IMR-90 (cell line): ENCODE measurements around the gene SVEP1. TPM values are rescaled to one million over a fixed set of nuclear protein-coding genes. Genes with fewer than 3 reads are reported as not detected.

Experiments used
- ATAC-seq: fragments of 200-7000 bp; cut with Tn5 transposase; 2 replicates; pipeline ENCODE4 v1.9.1; 2020; ENCODE audit warnings: low read depth, mild to moderate bottlenecking, moderate library complexity
- BruUV-seq: library from RNA; stranded (reverse); fragments of 400-500 nt; replicated peaks from 2 replicates; lab custom pipeline; 2021; lab: Mats Ljungman, UMichigan
- CTCF ChIA-PET: fragments of 300-600 bp; formaldehyde crosslinking; extraction: SDS; loops from one replicate; lab custom pipeline; 2021; ENCODE audit warnings: antibody characterized with exemption; lab: Yijun Ruan, JAX
- POLR2A ChIA-PET: fragments of 300-600 bp; sonication (Branson Sonifier 250); formaldehyde crosslinking; loops from one replicate; lab custom pipeline; 2022; ENCODE audit warnings: antibody characterized with exemption; ENCODE audit not compliant: unreplicated experiment; lab: Charles Lee
- DNase-seq: peaks from one replicate; pipeline ENCODE4 v3.0.0; 2013
- H2AFZ ChIP-seq: replicated peaks from 2 replicates; pipeline ENCODE3; 2013; ENCODE audit warnings: low read length, mild to moderate bottlenecking; ENCODE audit not compliant: poor library complexity
- H2AK5ac ChIP-seq: 2 replicates; pipeline ENCODE4 v1.6.1; 2013; ENCODE audit warnings: low read depth, low read length, inconsistent platforms
- H2AK9ac ChIP-seq: replicated peaks from 2 replicates; pipeline ENCODE3; 2013; ENCODE audit warnings: mild to moderate bottlenecking, low read depth, low read length, moderate library complexity; ENCODE audit not compliant: poor library complexity
- H2BK120ac ChIP-seq: 2 replicates; pipeline ENCODE4 v1.6.1; 2013; ENCODE audit warnings: low read depth, low read length, inconsistent platforms
- H2BK15ac ChIP-seq: 3 replicates; pipeline ENCODE4 v1.6.1; 2013; ENCODE audit warnings: low read depth, low read length, inconsistent platforms
- H2BK20ac ChIP-seq: 2 replicates; pipeline ENCODE4 v1.6.1; 2013; ENCODE audit warnings: low read depth, mild to moderate bottlenecking, inconsistent platforms, low read length, moderate library complexity
- H2BK5ac ChIP-seq: 2 replicates; pipeline ENCODE4 v1.6.1; 2013; ENCODE audit warnings: mild to moderate bottlenecking, low read depth, low read length, inconsistent platforms; ENCODE audit not compliant: poor library complexity, severe bottlenecking
- H3K14ac ChIP-seq: replicated peaks from 2 replicates; pipeline ENCODE4 v1.6.1; 2013; ENCODE audit warnings: low read depth, low read length, inconsistent platforms
- H3K18ac ChIP-seq: 2 replicates; pipeline ENCODE4 v1.6.1; 2013; ENCODE audit warnings: low read depth, low read length, control low read depth
- H3K23ac ChIP-seq: 2 replicates; pipeline ENCODE4 v1.6.1; 2013; ENCODE audit warnings: low read depth, low read length, inconsistent platforms
- H3K27ac ChIP-seq: 2 replicates; pipeline ENCODE4 v1.5.1; 2013; ENCODE audit warnings: mild to moderate bottlenecking, control low read depth, low read length; ENCODE audit not compliant: insufficient read depth
- H3K27me3 ChIP-seq: 2 replicates; pipeline ENCODE4 v1.6.1; 2013; ENCODE audit warnings: low read length; ENCODE audit not compliant: control insufficient read depth, insufficient read depth
- H3K36me3 ChIP-seq: 2 replicates; pipeline ENCODE4 v1.6.1; 2013; ENCODE audit warnings: low read length, mixed read lengths; ENCODE audit not compliant: control insufficient read depth, insufficient read depth
- H3K4ac ChIP-seq: 2 replicates; pipeline ENCODE4 v1.6.1; 2013; ENCODE audit warnings: low read depth, low read length, inconsistent platforms
- H3K4me1 ChIP-seq: 2 replicates; pipeline ENCODE4 v1.6.1; 2013; ENCODE audit warnings: low read length, mixed read lengths; ENCODE audit not compliant: control insufficient read depth, insufficient read depth
- H3K4me2 ChIP-seq: 2 replicates; pipeline ENCODE4 v1.6.1; 2013; ENCODE audit warnings: low read depth, mild to moderate bottlenecking, control low read depth, low read length, moderate library complexity
- H3K4me3 ChIP-seq: 2 replicates; pipeline ENCODE4 v1.5.1; 2013; ENCODE audit warnings: low read depth, mild to moderate bottlenecking, control low read depth, low read length, moderate library complexity; ENCODE audit not compliant: insufficient read depth
- H3K56ac ChIP-seq: 2 replicates; pipeline ENCODE4 v1.6.1; 2013; ENCODE audit warnings: low read length, inconsistent platforms; ENCODE audit not compliant: insufficient read depth; ENCODE audit errors: extremely low read depth
- H3K79me1 ChIP-seq, 2 experiments: 2 replicates each; pipeline ENCODE4 v1.6.1; 2013; ENCODE audit warnings: low read length in 2 of 2, inconsistent platforms in 1 of 2, low read depth in 1 of 2
- H3K9ac ChIP-seq: 2 replicates; pipeline ENCODE4 v1.6.1; 2013; ENCODE audit warnings: low read depth, low read length, control low read depth
- H3K9me1 ChIP-seq: 2 replicates; pipeline ENCODE4 v1.6.1; 2013; ENCODE audit warnings: low read length, inconsistent platforms; ENCODE audit not compliant: insufficient read depth
- H3K9me3 ChIP-seq: 2 replicates; pipeline ENCODE4 v1.6.1; 2013; ENCODE audit warnings: low read length; ENCODE audit not compliant: control insufficient read depth, insufficient read depth
- H4K20me1 ChIP-seq: 2 replicates; pipeline ENCODE4 v1.6.1; 2013; ENCODE audit warnings: low read length, inconsistent platforms; ENCODE audit not compliant: insufficient read depth
- H4K5ac ChIP-seq: 2 replicates; pipeline ENCODE4 v1.6.1; 2013; ENCODE audit warnings: mild to moderate bottlenecking, low read depth, low read length, control low read depth
- H4K8ac ChIP-seq, 2 experiments: 2 replicates each; pipeline ENCODE4 v1.6.1; 2013; ENCODE audit warnings: low read depth in 2 of 2, low read length in 2 of 2, control low read depth in 1 of 2, inconsistent platforms in 1 of 2
- H4K91ac ChIP-seq: 2 replicates; pipeline ENCODE4 v1.6.1; 2013; ENCODE audit warnings: low read depth, low read length, inconsistent platforms; ENCODE audit not compliant: insufficient read depth
- ELK1 ChIP-seq: fragments of 150-350 bp; IDR thresholded peaks from 2 replicates; pipeline ENCODE4 v1.6.1; 2016; ENCODE audit warnings: low read depth, mild to moderate bottlenecking, low read length, moderate library complexity, borderline replicate concordance
- USF2 ChIP-seq: fragments of 150-350 bp; IDR thresholded peaks from 2 replicates; pipeline ENCODE4 v1.6.1; 2017; ENCODE audit warnings: mild to moderate bottlenecking, antibody characterized with exemption, low read length, low read depth
- WGBS, 2 experiments: methylation state at CpG; one replicate each; pipeline versions ENCODE4 v1.1.5 to v1.1.7; 2013; ENCODE audit warnings: missing lambda C conversion rate in 2 of 2; ENCODE audit not compliant: insufficient read length in 1 of 2; ENCODE audit errors: extremely low coverage in 2 of 2; 5-methylcytosine and 5-hydroxymethylcytosine counted together
- dilution Hi-C: fragments of 300-500 bp; cut with HindIII; formaldehyde crosslinking; loops from one replicate; pipeline ENCODE4 v1.14.3; 2018; ENCODE audit warnings: low sequenced_read_pairs; ENCODE audit not compliant: unreplicated experiment
- in situ Hi-C: fragments of 300-500 bp; cut with MboI; formaldehyde crosslinking; loops from 3 replicates; pipeline ENCODE4 v1.14.3; 2019; ENCODE audit warnings: low sequenced_read_pairs, inconsistent platforms, mixed read lengths
- intact Hi-C: fragments of 100-400 bp; cut with micrococcal nuclease; formaldehyde crosslinking; loops from 2 replicates; pipeline ENCODE4 v1.10.0; 2022
- polyA plus RNA-seq, 3 experiments: library from polyadenylated mRNA; depleted of rRNA; stranded (reverse); fragments of >200 nt; gene quantifications; 2 replicates each; pipeline ENCODE4 v1.2.3, GENCODE V29; 2012; ENCODE audit warnings: low replicate concordance in 1 of 3
- total RNA-seq: library from RNA; depleted of rRNA; stranded (reverse); fragments of >200 nt; gene quantifications from 2 replicates; pipeline ENCODE4 v1.2.3, GENCODE V29; 2012

SVEP1 gene
- total and polyA plus RNA-seq, 2 of the 4 experiments (the other 2 are of a cell fraction) = 4.8 to 16.7 TPM

GRCh38 chr9:110588296-110588695, 8.8 kb upstream of the SVEP1 start:
- no peak overlapping the region for H3K14ac ChIP-seq
- H2AFZ ChIP-seq = no peak overlapping the region
- no peak overlapping the region for H2BK15ac ChIP-seq
- H3K18ac ChIP-seq = no peak overlapping the region; the same call in 1 of the 2 replicates
- WGBS, 2 experiments = no CpG with 5 or more reads among the region's 1 CpG
- BruUV-seq = no TSS peak
- ATAC-seq (peak; percentile 50), DNase-seq (peak; percentile 39)
- H4K8ac ChIP-seq = no peak overlapping the region
- H4K5ac ChIP-seq = no peak overlapping the region
- no peaks in the 10 kb centered on the region for H3K36me3 ChIP-seq
- H3K4me3 ChIP-seq = no peak overlapping the region
- peaks cover 10% of the 10 kb centered on the region for H3K4me1 ChIP-seq
- no peak overlapping the region for H3K4me2 ChIP-seq
- no peaks in the 10 kb centered on the region for H3K27me3 ChIP-seq
- H3K9me3 ChIP-seq = 0 out of 2 replicates have a peak, but pooled peaks cover 3% of the 10 kb centered on the region
- no peak for TF ChIP-seq ELK1
- no peak for TF ChIP-seq USF2
- H2AK9ac ChIP-seq = no peak overlapping the region
- in situ Hi-C loops = no loop called here
- no peak overlapping the region for H3K4ac ChIP-seq
- H3K9me1 ChIP-seq = no peaks in the 10 kb centered on the region
- no peaks in the 10 kb centered on the region for H4K20me1 ChIP-seq
- dilution Hi-C loops = no loop called here
- no peak overlapping the region for H3K56ac ChIP-seq
- H2AK5ac ChIP-seq = no peak overlapping the region
- peak overlapping the region; percentile 45 for H2BK5ac ChIP-seq
- ChIA-PET CTCF (no interaction called here), POLR2A (no interaction called here)
- no peak overlapping the region for H2BK120ac ChIP-seq
- no peak overlapping the region for H4K91ac ChIP-seq
- intact Hi-C loops = no loop called here
- H3K23ac ChIP-seq = no peak overlapping the region
- H3K27ac ChIP-seq = no peak overlapping the region
- no peak overlapping the region for H2BK20ac ChIP-seq
- H3K79me1 ChIP-seq = no peaks in the 10 kb centered on the region
- no peak overlapping the region for H3K9ac ChIP-seq
